Measurements from ENCODE around the gene FKBP6.
"Not testable (repeated sequence)": the region's sequence is repeated elsewhere in the genome, so short reads cannot be mapped to it uniquely, and the experiment has no call there.

- not testable (repeated sequence) for TF ChIP-seq POLR2AphosphoS5 (IDR thresholded peaks at IDR 0.05; ENCODE audit: low read depth, low read length); POLR2A (IDR thresholded peaks at IDR 0.05; ENCODE audit: low read depth, low read length); SPI1 (IDR thresholded peaks at IDR 0.05; ENCODE audit: low read depth, low read length); TAF1 (IDR thresholded peaks at IDR 0.05; ENCODE audit: low read depth, low read length); PAX5 (IDR thresholded peaks at IDR 0.05; ENCODE audit: insufficient read depth, low read length, severe bottlenecking); POU2F2 (IDR thresholded peaks at IDR 0.05; ENCODE audit: low read depth, low read length)
Measured at GRCh38 chr7:73404860-73405259, 76.9 kb downstream of the FKBP6 start.

Measured in GM12891 (cell line).